Astrocyte of the cerebellum (primary cell): ENCODE results near the gene FATE1.
"Not testable (repeated sequence)": the region's sequence is repeated elsewhere in the genome, so short reads cannot be mapped to it uniquely, and the experiment has no call there.

Experiments
- DNase-seq: peaks from one replicate; pipeline ENCODE4 v3.0.0-alpha.2; 2011; ENCODE audit warnings: low read depth
- H3K4me3 ChIP-seq: 2 replicates; pipeline ENCODE4 v1.5.1; 2011; ENCODE audit warnings: mild to moderate bottlenecking, low read depth, low read length, moderate library complexity
- CTCF ChIP-seq: IDR thresholded peaks from 2 replicates; pipeline ENCODE4 v1.5.1; 2012; ENCODE audit warnings: low read length, low read depth, moderate library complexity, mild to moderate bottlenecking; ENCODE audit errors: missing control alignments
- in situ Hi-C: cut with HindIII; loops from 2 replicates; pipeline ENCODE4 v1.10.0; 2017; ENCODE audit warnings: low sequenced_read_pairs

The FATE1 gene

GRCh38 chrX:151688695-151689094 lies 27.1 kb upstream of the FATE1 start:
- H3K4me3 ChIP-seq: no peak overlapping the region
- no peak for TF ChIP-seq CTCF
- no peak for DNase-seq
- in situ Hi-C loops: no loop called here

GRCh38 chrX:151692825-151693224 lies 23.0 kb upstream of the FATE1 start:
- DNase-seq: no peak
- H3K4me3 ChIP-seq: no peak overlapping the region
- in situ Hi-C loops: no loop called here
- no peak for TF ChIP-seq CTCF

DNA sequence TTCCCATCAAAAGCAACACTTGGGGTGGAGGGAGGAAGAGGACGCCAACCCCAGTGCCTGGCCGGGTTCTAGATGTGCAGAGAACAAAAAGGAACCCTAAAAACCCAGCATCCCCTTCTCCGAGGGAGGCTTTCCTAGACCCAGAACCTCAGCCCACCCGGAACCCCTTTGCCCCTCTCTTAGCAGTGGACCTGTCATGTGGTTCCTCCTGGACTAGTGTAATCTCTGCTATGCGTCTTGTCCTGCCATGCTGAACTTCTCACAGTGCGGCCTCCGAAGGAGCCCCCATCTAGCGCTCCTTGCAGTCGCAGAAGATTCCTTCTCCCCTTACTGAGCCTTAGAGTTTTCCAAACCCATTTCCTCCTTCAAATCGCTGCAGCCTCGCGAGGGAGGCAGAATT lies 21.7 kb upstream of the FATE1 start:
- H3K4me3 ChIP-seq: no peak overlapping the region
- in situ Hi-C loops: no loop called here
- TF ChIP-seq CTCF: no peak

GRCh38 chrX:151694661-151695582 lies 20.9 kb upstream of the FATE1 start, which contains the start of gene PRRG3:
TSS of gene PRRG3 (plus strand) at chrX:151695458. CDS start at chrX:151698815, 3,357 bp downstream.
- no peak for TF ChIP-seq CTCF
- in situ Hi-C loops: no loop called here
- no peak within 1 kb of the TSS for H3K4me3 ChIP-seq
- no peak for DNase-seq

More for the DNA sequence above, 21.7 kb upstream of the FATE1 start:
- DNase-seq: no peak

DNA sequence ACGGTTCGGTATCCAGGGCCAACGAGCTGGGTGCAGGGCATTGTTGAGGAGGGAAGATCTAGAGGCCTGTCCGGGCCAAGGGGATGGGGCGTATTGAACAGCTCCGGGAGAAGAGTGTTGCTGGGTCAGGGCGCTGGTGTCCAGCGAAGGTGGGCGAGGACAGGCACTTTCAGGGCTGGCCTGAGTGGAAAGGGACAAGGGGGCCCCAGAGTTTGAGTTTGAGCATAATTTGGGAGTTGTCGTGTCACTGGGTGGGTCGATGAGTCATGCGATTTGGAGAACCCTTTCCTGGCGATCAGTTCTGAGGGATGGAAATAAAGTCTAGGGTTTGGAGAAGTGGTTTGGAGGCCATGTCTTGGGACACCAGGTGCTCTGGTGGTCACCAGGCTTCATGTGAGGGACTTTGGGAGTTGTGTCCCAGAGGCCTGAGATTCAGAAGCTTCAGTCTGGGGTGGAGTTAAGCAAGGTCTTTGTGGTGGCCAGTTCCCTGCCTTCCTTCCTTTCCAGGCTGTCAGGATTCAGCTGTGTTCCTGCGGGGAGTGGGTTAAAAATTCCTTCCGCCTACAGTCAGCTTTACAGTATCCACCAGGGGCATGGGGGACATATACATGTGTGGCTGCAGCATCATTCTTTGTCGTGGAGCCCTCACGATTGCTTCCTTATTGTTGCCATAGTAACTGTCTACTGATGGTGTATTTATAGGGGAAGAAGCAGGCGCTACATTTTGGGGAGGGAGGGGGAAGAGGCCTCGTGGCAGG lies 20.1 kb upstream of the FATE1 start:
- no peak for DNase-seq
- H3K4me3 ChIP-seq: no peak overlapping the region
- in situ Hi-C loops: no loop called here
- no peak for TF ChIP-seq CTCF

GRCh38 chrX:151697082-151697481 lies 18.8 kb upstream of the FATE1 start:
- H3K4me3 ChIP-seq, DNase-seq, in situ Hi-C loops: not testable (repeated sequence)

- in situ Hi-C loops: no loop called here
- no peak for DNase-seq
- TF ChIP-seq CTCF: no peak
- H3K4me3 ChIP-seq: no peak overlapping the region
These were observed 18.3 kb upstream of the FATE1 start for GRCh38 chrX:151697522-151697921.
